Endothelial cell of hepatic sinusoid (primary cell): ENCODE measurements around the gene HM13.
"Not testable (repeated sequence)": the region's sequence is repeated elsewhere in the genome, so short reads cannot be mapped to it uniquely, and the experiment has no call there.

ENCODE experiments used
- in situ Hi-C: cut with HindIII; loops from 2 replicates; pipeline ENCODE4 v1.10.0; 2017; ENCODE audit warnings: low sequenced_read_pairs

HM13 gene

GRCh38 chr20:31565699-31566318 is 51.6 kb downstream of the HM13 start:
- in situ Hi-C loops = loop anchor here (5.0 to 10.0 kb wide), 2 partner anchors 46 to 149 kb away; no protein-coding TSS in a partner anchor

GRCh38 chr20:31566319-31566657 is 52.0 kb downstream of the HM13 start:
- in situ Hi-C loops = loop anchor here (5.0 to 10.0 kb wide), 2 partner anchors 46 to 149 kb away; no protein-coding TSS in a partner anchor

GRCh38 chr20:31566658-31567379 is 52.6 kb downstream of the HM13 start:
- in situ Hi-C loops = loop anchor here (5.0 to 10.0 kb wide), 2 partner anchors 45 to 148 kb away; no protein-coding TSS in a partner anchor

- in situ Hi-C loops = loop anchor here (5.0 to 10.0 kb wide), 2 partner anchors 45 to 147 kb away; no protein-coding TSS in a partner anchor
These were observed 53.1 kb downstream of the HM13 start for GRCh38 chr20:31567380-31567720.

GRCh38 chr20:31568041-31568731 is 53.9 kb downstream of the HM13 start:
- in situ Hi-C loops = loop anchor here (5.0 to 10.0 kb wide), 2 partner anchors 44 to 147 kb away; no protein-coding TSS in a partner anchor

- in situ Hi-C loops = loop anchor here (5.0 to 10.0 kb wide), 2 partner anchors 44 to 146 kb away; no protein-coding TSS in a partner anchor
These were observed 54.5 kb downstream of the HM13 start for GRCh38 chr20:31568773-31569162.

- in situ Hi-C loops = loop anchor here (5.0 to 10.0 kb wide), 2 partner anchors 43 to 145 kb away; no protein-coding TSS in a partner anchor
These were observed 55.1 kb downstream of the HM13 start for GRCh38 chr20:31569163-31570020.

- in situ Hi-C loops = no loop called here
These were observed 55.8 kb downstream of the HM13 start for GRCh38 chr20:31570021-31570463.

- in situ Hi-C loops = no loop called here
These were observed 56.7 kb downstream of the HM13 start for GRCh38 chr20:31570735-31571617.

GRCh38 chr20:31572042-31572700 is 57.9 kb downstream of the HM13 start:
- in situ Hi-C loops = no loop called here

GRCh38 chr20:31572701-31573554 is 58.7 kb downstream of the HM13 start:
- in situ Hi-C loops = no loop called here

- in situ Hi-C loops = no loop called here
These were observed 59.5 kb downstream of the HM13 start for GRCh38 chr20:31573555-31574321.

GRCh38 chr20:31574986-31575385 is 60.7 kb downstream of the HM13 start:
- in situ Hi-C loops = not testable (repeated sequence)

GRCh38 chr20:31576751-31577150 is 62.5 kb downstream of the HM13 start:
- in situ Hi-C loops = no loop called here

- in situ Hi-C loops = no loop called here
These were observed 63.0 kb downstream of the HM13 start for GRCh38 chr20:31577194-31577593.

GRCh38 chr20:31578448-31579138 is 64.4 kb downstream of the HM13 start:
- in situ Hi-C loops = no loop called here

- in situ Hi-C loops = no loop called here
These were observed 65.0 kb downstream of the HM13 start for GRCh38 chr20:31579245-31579644.
